ENCODE data around the gene TSHZ2.

The TSHZ2 gene

DNA sequence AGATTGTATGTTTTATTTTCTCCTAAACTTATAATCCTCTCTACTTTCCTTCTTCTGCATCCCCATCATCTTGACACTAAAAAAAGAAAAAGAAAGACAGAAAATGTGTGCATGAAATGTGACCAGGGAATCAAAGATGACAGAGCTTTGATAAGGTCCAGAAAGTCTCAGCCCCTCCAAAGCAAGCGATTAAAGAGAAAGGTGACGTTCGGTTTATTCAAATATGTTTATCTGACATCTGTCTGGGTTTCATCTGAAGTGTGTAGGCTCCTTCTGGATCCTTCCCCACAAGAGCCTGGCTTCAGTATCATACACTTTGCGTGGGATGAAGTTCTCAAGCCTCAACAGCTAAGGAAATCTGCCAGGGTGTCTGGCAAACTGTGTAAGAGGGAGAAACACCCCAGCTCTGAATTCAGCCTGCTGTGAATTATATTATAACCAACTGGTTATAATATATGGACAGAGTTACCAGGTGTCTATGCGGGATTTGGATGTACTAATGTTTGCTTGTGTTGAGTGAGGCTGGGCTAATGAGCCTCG is 358.5 kb downstream of the TSHZ2 start:
- DNase-seq: no peak

DNA sequence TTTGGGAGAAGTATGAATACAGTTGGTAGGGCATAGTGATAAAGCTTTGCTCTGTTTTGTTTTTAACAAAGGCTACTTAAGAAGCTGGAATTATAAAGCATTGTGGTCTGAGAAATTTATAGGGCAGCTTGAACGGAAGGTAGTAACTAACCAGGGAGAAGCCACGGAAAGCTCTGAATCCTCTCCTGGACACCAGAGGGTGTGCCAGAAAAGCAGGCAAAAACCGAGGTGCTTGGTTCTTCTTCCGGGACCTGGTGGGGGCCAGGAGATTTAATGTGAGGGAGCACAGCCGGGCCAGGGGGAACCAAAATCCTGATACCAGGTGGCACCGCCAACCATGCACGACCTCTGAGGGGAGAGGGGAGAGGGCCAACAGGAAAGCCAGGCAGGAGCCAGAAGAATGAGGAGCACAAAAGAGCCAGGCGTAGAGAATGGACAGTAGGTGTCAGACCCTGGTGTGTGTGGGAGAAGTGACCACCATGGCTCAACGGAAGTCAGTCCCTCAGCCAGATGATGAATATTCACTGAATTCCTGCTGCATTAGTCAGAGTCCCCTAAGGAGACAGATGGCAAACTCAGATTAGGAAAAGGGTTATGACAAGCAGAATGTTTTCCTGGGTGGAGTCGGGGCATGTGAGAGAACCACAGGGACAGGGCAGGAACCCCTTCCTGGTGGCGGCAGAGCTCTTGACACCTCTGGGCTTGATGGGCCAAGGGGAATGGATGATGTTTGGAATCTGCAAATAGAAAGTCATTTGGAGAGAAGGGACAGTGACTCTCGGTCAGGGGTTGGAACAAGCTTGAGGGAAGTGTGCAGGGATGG is 359.2 kb downstream of the TSHZ2 start:
- no peak for DNase-seq

DNA sequence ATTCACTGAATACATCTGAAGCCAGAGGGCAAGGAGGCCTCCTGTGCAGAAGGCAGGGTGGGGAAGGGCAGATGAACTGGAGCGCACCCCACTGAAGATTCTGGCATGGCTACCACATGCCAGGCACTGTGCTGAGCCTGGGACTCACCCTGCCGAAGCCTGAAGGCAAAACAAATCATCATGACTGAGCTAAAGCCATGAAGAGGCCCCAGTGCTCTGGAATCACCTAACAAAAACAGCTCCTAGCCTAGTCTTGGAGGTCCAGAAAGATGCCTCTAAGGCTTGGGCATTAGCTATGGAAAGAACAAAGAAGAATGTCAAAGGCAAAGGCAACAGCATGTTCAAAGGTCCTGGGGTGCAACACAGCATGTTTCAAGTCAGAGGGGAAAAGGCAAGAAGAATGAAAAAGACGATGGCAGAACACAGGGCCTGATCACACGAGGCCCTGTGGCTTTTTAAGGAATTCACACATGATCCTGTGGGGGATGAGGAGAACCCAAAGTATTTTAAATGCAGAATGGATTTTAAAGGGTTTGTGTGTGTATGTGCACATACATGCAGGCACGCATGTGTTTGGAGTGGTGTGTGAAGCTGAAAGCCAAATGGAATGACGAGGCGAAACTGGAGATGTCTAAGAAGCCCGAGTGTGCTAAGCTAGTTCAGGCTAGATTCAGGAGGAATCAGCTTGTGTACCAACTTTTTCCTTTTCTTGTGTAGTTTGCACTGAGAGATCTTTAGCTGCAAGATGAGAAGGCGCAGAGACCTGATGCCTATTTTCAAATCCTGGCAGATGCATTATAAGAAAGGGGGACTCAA is 360.1 kb downstream of the TSHZ2 start:
- no peak for DNase-seq

DNA sequence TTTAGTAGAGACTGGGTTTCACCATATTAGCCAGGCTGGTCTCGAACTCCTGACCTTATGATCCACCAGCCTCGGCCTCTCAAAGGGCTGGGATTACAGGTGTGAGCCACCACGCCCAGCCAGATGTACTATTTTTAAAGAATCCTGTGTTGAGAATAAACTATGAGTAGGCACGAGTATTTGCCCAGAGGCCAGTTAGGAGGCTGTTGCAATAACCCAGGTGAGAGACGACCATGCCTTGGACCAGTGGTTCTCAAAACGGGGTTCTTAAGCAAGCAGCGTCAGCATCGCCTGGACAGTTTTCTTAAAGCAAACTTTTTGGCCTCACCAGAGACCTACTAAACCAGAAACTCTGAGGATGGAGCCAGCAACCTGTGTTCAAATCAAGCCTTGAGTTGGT is 362.7 kb downstream of the TSHZ2 start:
- DNase-seq: no peak

DNA sequence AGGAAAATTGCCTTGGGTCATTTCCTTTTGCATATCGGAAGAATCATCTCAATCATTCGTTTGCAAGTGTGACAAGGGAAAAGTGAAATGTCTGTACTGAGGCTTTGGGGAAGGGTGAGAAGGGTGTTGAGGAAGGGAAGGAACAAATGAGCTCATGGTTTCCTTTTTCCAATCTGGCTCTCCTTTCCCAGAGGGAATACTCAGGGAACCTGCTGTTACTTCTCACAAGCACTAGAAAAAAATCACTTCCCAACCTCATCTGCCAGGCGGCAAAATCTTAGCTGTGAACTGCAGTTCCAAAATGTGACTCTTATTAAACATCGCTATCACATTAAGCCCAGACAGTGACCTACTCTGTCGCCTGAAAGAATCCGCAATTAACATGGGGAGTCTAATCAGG is 363.4 kb downstream of the TSHZ2 start:
- no peak for DNase-seq

DNA sequence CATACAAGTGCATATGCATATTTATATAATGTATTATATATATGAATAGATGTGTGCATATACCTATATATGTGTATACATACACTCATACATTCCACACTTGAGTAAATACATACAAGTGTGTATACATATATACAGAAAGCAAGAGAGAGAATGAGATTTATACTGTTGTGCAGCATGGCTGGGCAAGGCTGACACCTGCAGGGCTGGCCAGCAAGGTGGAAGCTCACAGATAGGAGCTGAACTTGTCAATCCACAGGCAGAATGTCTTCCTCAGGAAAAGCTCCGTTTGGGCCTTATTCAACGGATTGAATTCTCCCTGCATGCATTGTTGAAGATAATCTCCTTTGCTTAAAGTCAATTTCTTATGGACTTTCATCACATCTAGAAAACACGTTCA is 364.7 kb downstream of the TSHZ2 start:
- no peak for DNase-seq

DNA sequence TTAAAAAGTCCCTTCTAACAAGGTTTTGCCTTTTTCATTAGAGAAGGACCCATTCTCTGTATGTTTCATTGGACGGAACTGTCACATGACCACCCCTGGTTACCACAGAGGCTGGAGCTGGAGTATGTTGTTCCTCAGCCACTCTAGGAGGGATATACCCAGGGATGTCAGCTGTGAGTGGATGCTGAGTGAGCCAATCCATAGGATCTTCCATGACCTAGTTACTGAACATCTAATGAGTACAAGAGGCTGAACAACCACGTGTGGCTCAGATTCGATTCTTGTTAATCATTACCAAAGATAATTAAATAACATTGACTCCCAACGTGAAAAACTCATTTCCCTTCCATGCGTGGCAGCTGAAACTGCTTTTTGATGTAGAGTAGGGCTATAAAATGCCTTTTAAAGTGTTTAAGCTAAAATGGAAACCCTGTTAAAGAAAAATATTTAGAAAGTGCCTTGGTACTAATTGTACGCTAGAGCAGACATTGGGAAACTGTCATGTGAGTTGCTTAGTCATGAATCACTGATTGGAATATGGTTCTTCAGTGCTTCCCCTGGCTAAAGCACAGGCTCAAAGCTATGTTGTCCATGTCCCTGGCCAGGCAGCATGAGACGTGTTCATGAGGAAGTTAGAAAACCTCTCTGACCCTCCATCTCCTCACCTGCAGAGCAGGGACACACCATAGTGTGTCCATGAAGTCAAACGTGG is 365.4 kb downstream of the TSHZ2 start:
- DNase-seq: no peak

DNA sequence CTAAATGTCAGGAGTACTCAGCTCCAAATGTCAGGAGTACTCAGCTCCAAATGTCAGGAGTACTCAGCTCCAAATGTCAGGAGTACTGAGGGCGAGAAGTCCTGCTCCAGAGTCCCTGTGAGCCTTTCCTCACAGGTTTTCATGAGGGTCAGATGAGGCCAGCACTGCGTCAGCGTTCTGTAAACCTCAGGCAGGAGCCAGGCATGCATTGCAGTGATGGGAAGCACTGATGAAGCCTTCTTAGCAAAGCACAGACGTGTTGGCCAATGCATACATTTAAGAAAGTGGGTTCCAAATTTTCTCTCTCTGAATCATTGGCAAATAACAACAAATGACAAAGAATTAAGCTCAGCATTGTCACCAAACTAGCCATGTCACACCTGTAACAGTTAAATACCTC is 366.6 kb downstream of the TSHZ2 start:
- no peak for DNase-seq

DNA sequence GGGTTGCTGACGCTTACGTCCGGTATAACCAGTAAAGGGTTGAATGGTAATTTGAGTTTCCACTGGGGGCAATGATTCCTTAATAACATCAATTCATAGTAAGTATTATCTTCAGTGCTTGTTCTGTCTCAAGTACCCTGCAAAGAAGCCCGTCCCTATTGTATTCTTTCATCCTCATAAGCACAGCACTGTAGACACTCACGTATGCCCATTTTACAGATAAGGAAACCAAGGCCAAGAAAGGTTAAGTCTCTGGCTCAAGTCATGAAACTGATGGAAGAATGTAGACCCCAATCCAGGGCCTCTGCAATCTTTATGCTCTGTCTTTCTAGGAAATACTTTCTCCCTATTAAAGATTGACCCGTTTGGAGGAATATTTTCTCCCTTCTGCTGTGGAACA is 370.3 kb downstream of the TSHZ2 start:
- no peak for DNase-seq

DNA sequence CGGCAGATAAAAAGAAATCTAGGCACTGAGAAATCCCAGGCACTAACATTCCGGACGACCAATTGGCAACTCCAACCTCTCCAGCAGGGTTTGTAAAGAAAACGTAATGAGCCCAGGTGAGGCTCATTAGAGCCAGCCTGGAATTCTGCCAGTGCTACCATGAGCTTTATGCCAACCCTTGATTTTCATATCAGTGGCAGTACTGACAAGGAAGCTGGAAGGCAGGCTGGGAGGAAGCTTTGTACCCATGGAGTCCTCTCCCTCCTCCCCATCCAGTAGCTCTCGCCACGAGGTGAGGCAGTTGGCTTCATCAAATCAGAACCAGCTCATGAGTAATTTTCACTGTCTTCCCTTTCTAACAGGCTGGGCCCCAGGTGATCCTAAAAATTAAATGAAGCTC is 371.3 kb downstream of the TSHZ2 start:
- no peak for DNase-seq

DNA sequence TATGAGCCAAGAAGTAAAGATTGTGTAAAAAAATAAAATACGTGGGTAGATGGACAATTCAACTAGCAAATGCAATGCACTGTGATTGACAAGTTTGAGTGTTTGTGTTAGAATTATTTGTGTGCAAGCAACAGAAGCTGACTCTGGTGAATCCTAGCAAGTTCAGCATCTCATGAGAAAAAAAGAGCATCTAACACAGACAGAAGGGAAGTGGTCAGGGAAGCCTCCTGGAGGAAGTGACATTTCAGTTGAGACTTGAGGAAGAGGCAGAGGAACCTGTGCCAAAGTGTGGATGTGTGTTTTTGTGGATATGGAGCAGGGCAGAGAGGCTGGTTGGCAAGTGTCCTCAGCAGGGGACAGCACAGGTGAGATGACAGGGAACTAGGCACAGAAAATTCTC is 372.7 kb downstream of the TSHZ2 start:
- DNase-seq: no peak

DNA sequence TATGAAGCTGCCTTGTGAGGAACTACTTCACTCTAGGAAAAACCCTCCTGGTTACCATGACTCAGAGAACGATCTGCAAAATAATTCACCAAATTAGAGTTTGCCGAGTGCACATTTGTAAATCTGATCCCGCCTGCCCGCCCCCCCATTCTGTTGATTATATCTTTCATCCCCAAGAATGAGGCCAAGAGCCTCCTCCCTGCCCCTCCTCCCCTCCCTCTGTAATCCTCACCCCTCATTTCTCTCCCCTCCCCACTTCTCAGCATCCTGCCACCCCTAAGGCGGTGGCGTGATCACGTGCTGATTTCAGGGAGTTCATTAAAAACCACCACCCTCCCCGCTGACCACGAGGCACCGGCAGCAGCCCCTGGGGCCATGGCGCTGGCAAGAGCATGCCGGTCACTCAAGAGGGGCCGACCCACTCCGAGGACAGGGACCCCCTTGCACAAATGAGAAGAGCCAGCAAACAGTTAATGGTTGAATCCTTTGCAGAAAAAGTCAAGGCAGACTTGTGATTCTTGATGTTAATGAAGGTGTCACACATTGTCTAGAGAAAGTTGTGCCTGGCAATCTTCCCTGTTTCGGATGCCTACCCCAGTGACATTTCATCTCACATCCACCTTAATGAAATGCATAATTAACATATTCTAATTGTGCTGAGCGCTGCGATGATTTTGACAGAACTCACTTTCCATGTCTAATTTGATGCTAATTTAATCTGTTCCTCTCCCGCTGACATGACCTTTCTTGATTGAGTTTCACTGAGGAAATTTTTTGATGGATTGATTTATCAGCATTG is 373.6 kb downstream of the TSHZ2 start:
- no peak for DNase-seq

DNA sequence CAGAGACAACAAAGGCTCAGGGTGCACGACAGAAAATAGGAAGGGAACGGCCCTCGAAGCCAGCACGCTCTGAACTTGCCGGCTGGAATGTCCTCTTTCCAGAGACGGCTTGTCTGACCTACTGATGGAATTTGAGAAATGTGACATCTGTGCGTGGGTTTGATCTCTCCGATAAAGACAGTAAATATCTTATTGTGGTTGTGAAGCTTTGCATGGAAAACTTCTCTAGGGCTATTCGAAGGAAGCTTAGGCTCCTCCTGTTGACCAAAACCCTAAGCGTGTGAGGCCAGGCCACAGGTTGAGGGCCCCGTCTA is 374.1 kb downstream of the TSHZ2 start:
- no peak for DNase-seq

DNA sequence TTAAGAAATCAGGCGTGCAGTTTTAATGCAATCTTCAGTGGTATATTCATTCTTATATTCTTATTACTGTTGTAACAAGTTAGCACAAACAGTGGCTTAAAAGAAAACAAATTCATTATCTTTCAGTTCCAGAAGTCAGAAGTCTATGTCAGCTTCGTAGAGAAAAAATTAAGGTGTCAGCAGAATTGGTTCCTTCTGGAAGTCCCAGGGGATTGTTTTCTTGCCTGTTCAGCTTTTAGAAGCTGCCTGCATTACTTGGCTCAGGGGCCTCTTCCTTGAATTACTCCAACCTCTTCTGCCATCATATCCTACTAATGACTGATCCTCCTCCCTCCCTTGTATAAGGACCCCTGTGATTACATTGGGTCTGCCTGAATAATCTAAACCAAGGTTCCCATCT is 377.6 kb downstream of the TSHZ2 start:
- no peak for DNase-seq

DNA sequence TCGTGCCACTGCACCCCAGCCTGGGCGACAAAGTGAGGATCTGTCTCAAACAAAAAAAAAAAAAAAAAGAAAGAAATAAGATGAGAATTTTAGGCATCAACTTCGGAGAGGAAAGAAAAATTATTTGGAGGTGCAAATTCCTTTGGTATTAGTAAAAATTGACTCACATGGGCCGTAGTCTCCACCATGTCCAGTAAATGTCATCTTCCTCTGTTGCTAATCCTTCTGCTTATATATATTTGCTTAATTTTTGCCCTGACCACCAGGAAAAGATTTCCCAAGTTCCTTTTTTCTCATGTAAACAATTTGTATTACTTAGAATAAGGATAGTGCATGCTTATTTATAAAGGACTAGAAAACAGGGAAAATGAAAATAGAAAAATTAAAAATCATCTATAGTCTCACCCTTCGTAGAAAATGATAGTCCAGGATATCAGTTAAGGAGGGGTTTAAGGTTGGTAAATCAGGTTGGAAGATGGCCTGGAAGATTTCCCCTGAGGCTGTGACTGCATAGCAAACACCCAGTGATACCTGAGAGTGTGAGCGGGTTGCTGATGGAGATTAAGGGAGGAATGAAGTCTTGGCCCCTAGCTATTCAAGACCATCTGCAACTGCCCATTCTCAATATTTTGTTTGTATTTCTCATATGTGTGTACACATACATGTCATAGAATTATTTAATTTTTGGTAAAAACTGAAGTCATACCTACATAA is 380.7 kb downstream of the TSHZ2 start:
- DNase-seq: no peak

DNA sequence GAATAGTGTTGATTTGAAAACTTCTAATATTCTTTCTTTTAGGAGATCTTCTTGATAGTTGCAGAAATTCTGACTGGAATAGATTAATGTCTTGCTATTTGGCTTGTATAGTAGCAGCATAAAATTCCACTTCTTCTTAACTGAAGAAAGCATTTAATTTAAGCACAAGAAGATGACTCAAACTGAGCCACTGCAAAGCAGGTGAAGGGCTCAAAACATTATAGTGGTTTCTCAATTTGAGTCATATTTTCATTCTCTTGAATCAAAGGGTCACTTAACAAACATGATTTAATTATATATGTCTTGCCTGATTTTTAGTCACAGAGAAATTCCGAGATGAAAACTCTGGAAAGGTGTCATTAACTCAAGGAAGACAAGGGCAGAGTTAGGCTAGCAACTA is 382.2 kb downstream of the TSHZ2 start:
- no peak for DNase-seq

DNA sequence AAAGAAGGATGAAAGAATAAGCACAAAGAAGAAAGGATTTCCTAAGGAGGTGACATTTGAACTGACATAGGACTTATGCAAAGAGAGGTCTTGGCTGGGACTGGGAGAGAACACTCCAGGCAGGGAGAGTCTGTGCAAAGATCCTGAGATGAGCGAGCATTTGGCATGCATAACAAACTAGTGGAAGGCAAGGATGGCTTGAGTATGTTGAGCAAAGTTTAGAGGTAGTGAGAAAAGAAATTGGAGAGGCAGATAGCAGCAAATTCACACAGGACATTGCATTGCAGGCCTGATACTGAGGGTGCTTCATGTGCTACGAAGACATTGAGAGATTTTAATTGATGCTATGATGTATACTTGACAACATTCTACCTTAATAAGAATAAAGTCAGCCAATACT is 383.6 kb downstream of the TSHZ2 start:
- no peak for DNase-seq

DNA sequence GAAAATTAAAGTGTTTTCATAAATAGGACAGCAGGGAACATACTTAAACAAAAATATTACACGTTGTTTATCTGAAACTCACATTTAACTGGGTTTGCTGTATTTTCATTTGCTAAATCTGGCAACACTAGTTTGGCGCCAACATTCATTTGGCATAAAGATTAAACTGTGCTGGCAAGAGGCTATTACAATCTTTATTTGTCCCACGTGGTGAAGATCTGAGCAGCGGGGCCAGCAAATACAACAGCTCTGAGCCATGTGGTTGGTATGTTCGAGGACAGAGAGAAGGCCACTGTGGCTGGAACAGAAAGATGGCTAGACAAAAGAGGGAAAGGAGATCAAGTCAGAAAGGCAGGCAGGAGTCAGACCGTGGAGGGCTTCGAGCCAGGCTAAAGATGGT is 387.3 kb downstream of the TSHZ2 start:
- DNase-seq: no peak

DNA sequence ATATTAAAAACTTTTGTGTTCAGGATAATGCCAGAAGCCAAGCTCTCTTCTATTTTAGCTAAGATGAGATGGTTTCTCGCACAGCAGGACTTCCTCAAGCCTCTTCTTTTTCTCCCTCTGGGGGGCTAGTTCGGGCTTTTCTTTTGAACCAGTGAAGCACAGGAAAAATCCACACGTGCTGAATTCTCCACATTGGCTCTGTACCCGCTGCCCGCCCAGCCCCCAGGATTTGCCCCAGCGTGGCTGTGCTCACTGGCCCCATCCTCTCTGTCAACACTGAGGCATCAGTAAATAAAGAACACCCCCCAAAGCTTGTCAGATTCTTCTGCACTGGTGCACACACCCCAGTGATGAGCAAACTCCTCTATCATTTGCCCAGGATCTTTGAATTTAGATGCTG is 388.7 kb downstream of the TSHZ2 start:
- DNase-seq: no peak

DNA sequence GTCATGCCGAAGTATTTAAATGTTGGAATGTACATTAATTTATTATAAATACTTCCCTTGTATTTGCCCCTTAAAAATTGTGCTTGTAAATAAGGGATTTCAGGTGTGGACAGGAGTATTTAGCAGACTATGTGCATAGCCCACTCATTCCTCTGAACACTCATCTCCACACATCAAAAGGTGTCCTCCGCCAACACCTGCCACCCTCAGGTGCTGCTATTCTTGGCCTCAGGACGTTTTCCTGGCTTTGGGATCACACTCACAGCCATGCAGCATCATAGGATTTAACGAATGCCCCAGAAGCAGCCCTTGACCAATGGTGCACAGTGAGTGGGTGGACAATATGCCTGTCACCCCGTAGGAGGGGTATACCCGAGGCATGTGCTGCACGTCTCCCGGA is 390.6 kb downstream of the TSHZ2 start:
- no peak for DNase-seq

DNA sequence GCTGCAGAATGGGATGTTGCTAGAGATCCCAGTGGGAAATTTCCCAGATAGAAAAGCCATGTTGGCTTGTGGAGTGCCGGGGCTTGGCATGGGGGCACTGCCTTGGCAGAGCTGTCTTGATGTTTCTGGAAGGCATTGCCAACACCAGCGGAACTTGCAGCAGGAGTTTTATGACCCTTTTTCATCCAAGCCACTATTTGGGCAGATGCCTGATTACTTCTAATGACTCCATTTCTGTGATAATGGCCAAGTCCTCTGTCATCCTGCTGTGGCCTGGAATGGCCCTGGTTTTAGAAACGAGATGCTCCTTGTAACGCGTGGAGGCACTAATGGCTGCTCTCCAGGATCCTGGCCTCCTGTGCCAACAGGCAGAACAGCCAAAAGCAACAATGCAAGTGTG is 392.5 kb downstream of the TSHZ2 start:
- no peak for DNase-seq

DNA sequence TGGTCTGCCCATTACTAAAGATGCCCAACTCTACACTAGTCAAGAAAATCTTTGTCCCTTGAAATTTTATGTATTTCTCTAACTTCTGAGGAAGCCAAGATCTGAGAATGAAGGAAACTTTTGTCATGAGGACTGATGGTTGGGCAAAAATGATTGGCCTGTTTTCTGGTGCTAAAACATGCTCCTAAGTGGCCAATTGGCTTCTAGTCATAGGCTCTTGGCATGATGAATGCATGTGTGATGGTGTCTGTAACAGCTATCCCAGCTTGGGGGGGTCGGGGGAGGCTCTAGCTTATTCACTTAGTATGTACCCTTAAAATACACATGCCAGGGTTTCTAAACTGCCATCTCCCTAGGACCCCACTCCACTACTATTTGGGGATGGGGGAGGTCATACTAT is 392.9 kb downstream of the TSHZ2 start:
- no peak for DNase-seq
